GM19463 (cell line): ENCODE measurements around the gene OR13J1.
A peak's percentile ranks its signal among the peaks of the same experiment; 100 is the strongest.

ENCODE experiments used
- ATAC-seq: cut with Tn5 transposase; IDR thresholded peaks from one replicate; pipeline ENCODE4 v1.9.1; 2021; ENCODE audit warnings: mild to moderate bottlenecking, moderate library complexity; ENCODE audit not compliant: unreplicated experiment

OR13J1 gene

DNA sequence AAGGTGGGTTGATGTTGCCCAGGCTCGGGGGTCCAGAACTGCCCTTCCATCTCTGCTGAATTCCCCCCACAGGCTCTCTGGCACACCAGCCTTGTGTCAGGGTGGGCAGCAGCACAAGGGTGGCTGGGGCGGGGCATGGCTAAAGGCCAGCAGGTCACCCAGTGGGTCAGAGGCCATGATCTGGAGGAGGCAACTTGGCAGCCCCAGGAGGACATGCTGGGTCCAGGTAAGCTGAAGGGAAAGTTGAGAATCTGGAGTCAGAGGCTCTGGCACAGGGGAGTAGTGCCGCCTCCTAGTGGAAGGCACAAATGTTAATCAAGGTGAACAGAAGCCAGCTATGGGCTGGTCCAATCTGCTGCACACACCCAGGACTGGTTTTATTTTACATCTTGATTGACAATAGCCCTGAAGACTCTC is 35.0 kb downstream of the OR13J1 start:
- ATAC-seq: no peak

DNA sequence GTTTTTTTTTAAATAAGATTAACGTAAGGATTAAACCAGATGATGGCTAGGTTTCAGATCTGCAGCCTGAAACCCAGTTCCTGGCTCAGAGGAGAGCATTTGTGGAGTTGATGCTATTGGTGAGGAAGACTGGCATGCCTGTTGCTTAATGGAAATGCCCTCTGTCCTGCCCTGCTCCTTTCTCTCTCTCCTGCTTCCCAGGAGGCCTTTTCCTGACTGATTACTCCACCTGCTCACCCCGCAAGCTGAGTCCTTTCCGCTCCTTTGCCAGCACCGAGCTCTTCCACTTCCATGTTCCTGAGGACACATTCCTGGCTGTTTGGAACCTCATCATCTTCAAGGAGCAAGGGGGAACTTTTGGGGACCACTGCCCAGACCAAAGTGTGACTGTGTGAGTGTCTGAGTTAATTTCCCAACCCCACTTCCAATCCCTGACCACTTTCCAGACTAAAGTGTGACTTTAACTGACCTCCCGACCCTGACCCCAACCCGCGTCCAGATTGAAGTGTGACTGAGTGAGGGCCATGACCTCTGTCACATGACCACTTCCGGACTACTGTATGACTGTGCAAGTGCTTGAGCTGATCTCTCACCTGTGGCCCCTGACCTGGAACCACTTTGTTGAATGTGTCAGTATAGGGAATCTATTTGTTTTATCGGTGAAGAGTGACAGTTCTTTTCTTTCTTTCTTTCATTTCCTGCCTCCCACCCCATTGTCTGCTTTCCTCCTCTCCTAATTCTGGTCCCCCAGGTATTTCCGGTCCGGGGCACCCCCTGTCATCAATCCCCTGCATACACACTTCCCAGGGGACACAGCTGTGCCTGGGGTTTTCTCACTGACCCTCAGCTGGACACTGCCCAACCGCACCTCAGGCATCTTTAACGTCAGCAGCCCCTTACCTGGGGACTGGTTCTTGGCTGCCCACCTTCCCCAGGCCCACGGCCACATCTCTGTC is 35.7 kb downstream of the OR13J1 start:
- ATAC-seq: no peak

- ATAC-seq: no peak
These were observed 37.4 kb downstream of the OR13J1 start for GRCh38 chr9:35832814-35833213.

DNA sequence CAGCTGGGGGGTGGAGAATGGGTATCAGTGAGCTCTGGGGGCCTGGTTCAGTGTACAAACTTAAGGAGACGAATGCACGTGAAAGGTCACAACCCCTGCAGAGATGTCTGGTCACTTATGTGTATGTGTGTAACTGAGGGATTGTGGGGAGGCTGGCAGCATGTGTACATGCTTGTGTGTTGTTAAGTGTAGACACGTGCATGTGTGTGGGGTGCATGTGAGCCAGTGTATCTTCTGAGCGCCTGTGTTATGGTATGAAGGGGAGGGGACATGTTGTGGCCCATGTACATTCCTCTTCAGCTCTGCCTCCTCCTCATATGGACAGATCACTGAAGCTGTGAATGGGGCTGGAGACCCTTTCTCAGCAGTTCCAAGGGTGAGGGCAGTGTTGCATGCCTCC is 39.2 kb downstream of the OR13J1 start:
- no peak for ATAC-seq

GRCh38 chr9:35829764-35830096 is 40.5 kb downstream of the OR13J1 start:
- ATAC-seq: no peak

- peak; percentile 74 for ATAC-seq
These were observed 41.0 kb downstream of the OR13J1 start, which contains the start of gene TMEM8B for GRCh38 chr9:35829084-35829763. TSS of gene TMEM8B (plus strand) at chr9:35829228. CDS start at chr9:35829448, 220 bp downstream.

DNA sequence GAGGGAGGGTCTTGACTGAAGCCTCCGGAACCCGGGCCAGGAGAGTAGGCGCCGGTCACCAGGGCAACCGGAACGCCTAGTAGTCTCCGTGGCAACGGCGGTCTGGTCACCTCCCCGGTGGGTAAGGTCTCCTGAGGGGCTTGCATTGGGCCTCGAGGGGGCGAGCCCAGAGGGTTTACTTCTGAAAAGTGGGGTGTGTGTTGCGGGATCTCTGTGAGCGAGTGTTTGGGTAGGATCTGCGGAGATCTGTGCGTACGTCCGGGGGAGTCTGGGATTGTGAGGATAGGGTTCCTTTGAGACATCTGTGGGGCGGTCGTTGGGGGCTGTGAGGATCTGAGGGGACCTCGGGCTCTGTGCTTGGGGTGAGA is 41.5 kb downstream of the OR13J1 start, which contains the start of gene FAM221B:
TSS of gene FAM221B (minus strand) at position 17 of the 368 bp plus-strand sequence. CDS start 2,571 bp downstream, outside the sequence.
- no peak for ATAC-seq

DNA sequence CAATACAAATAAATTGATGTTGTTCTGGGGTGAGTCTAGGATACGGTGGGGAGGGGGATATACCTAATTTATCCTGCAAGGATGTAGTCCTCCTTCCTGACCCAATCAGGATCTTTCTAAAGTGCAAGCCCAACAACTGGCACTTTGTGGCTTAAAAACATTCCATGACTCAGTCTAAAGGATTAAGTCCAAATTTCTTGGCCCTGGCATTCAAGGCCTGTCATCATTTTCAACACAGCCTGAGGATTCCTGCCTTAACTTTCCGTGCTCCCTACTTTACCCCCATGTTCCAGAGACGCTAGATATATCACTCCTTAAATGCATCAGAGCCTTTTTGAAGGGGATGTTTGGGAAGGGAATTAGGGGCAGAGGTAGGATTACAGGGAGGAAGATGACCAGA is 42.7 kb downstream of the OR13J1 start:
- no peak for ATAC-seq

DNA sequence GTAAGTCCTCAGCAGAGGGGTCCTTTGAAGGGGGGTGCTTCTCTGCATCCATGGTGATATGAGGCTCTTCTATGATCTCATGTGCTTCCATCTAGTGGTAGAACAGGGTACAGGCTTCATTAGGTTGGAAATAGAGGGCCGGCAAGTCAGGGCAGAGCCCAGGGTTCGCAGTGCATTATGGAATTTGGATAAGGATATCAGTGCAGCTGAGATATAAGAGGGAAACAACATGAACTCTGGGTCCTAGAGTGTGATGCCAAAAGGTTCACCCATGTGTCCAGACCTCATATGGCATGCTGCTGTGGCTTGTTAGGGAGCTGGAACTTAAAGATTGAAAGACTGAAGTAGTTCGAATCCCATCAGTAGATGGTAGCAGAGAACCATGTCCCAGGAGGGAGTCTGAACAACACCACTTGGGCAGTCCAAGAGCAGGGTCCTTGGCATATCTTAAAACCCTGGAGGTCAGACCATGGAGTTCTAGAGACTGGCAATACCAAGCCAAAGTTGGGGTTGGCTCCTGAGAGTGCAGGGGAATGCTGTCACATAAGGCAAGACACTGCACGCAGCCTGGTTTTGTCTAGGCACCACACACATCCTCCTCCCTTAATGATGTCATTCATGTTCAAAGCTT is 44.0 kb downstream of the OR13J1 start:
- ATAC-seq: peak; percentile 46

DNA sequence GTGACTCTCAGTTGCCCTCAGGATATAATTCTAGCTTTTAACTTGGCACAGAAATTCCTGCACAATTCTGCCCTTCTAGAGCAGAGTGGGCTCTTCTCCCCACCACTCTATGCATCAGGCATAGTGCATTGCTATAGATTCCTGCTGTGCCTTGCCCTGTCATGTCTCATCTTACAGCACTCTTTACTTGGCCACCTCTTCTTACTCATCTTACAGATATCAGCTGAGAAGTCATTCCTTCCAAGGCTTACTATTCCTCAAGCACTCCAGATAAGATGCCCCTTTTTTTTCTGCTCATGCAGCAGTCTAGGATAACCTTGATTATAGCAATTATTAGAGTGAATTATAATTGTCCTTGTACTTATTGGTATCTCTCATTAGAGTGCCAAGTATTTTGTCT is 47.3 kb downstream of the OR13J1 start:
- ATAC-seq: no peak

- ATAC-seq: no peak
These were observed 50.1 kb downstream of the OR13J1 start for GRCh38 chr9:35820076-35820475.
